Rectal smooth muscle tissue (tissue), 1 donor: ENCODE results near the gene VPS51.

Experiments
- H3K27ac ChIP-seq: one replicate; pipeline ENCODE4 v1.7.0; 2013; ENCODE audit warnings: low read depth, low read length, inconsistent platforms
- H3K27me3 ChIP-seq: one replicate; pipeline ENCODE4 v1.7.0; 2013; ENCODE audit warnings: low read length; ENCODE audit not compliant: control insufficient read depth, insufficient read depth
- H3K36me3 ChIP-seq: one replicate; pipeline ENCODE4 v1.7.0; 2013; ENCODE audit warnings: low read length; ENCODE audit not compliant: control insufficient read depth, insufficient read depth
- H3K4me1 ChIP-seq: one replicate; pipeline ENCODE4 v1.7.0; 2013; ENCODE audit warnings: low read length; ENCODE audit not compliant: control insufficient read depth, insufficient read depth
- H3K4me3 ChIP-seq: one replicate; pipeline ENCODE4 v1.7.0; 2013; ENCODE audit warnings: low read length
- H3K9ac ChIP-seq: one replicate; pipeline ENCODE4 v1.7.0; 2013; ENCODE audit warnings: low read length

VPS51 gene

GRCh38 chr11:65130631-65131416, 34.8 kb downstream of the VPS51 start:
- Histone ChIP-seq H3K27ac (no peak overlapping the region), H3K4me1 (peaks cover 7% of the 10 kb centered on the region), H3K36me3 (peaks cover 58% of the 10 kb centered on the region), H3K9ac (no peak overlapping the region), H3K27me3 (no peaks in the 10 kb centered on the region), H3K4me3 (no peak overlapping the region)

GRCh38 chr11:65131417-65131776, 35.4 kb downstream of the VPS51 start:
- H3K27ac ChIP-seq = no peak overlapping the region
- H3K9ac ChIP-seq = no peak overlapping the region

GRCh38 chr11:65131895-65132237, 35.9 kb downstream of the VPS51 start:
- no peak overlapping the region for H3K9ac ChIP-seq
- peaks cover 52% of the 10 kb centered on the region for H3K36me3 ChIP-seq
- peaks cover 7% of the 10 kb centered on the region for H3K4me1 ChIP-seq
- peak overlapping the region; percentile 97 for H3K4me3 ChIP-seq
- no peaks in the 10 kb centered on the region for H3K27me3 ChIP-seq
- H3K27ac ChIP-seq = no peak overlapping the region

More at GRCh38 chr11:65131417-65131776, 35.4 kb downstream of the VPS51 start:
- peaks cover 56% of the 10 kb centered on the region for H3K36me3 ChIP-seq
- peaks cover 7% of the 10 kb centered on the region for H3K4me1 ChIP-seq
- no peak overlapping the region for H3K4me3 ChIP-seq
- H3K27me3 ChIP-seq = no peaks in the 10 kb centered on the region

- Histone ChIP-seq H3K4me1 (peaks cover 7% of the 10 kb centered on the region), H3K9ac (no peak overlapping the region), H3K27me3 (no peaks in the 10 kb centered on the region), H3K36me3 (peaks cover 50% of the 10 kb centered on the region), H3K4me3 (peak overlapping the region; percentile 97), H3K27ac (no peak overlapping the region)
These were observed 36.4 kb downstream of the VPS51 start for GRCh38 chr11:65132238-65132987.

GRCh38 chr11:65132988-65133700, 37.1 kb downstream of the VPS51 start:
- H3K36me3 ChIP-seq = peaks cover 46% of the 10 kb centered on the region
- H3K4me3 ChIP-seq = peak overlapping the region; percentile 97
- no peaks in the 10 kb centered on the region for H3K27me3 ChIP-seq
- H3K9ac ChIP-seq = no peak overlapping the region
- H3K27ac ChIP-seq = no peak overlapping the region
- peaks cover 7% of the 10 kb centered on the region for H3K4me1 ChIP-seq

- H3K27ac ChIP-seq = peak overlapping the region; percentile 100
- H3K27me3 ChIP-seq = no peaks in the 10 kb centered on the region
- peaks cover 40% of the 10 kb centered on the region for H3K36me3 ChIP-seq
- peak overlapping the region; percentile 95 for H3K9ac ChIP-seq
- peaks cover 7% of the 10 kb centered on the region for H3K4me1 ChIP-seq
- peak overlapping the region; percentile 97 for H3K4me3 ChIP-seq
These were observed 37.7 kb downstream of the VPS51 start for GRCh38 chr11:65133724-65134123.

- peaks cover 7% of the 10 kb centered on the region for H3K4me1 ChIP-seq
- peak within 1 kb of the TSS; percentile 97 for H3K4me3 ChIP-seq
- peaks cover 34% of the 10 kb centered on the region for H3K36me3 ChIP-seq
- H3K27ac ChIP-seq = peak within 1 kb of the TSS; percentile 100
- peak within 1 kb of the TSS; percentile 95 for H3K9ac ChIP-seq
- H3K27me3 ChIP-seq = no peaks in the 10 kb centered on the region
These were observed 38.4 kb downstream of the VPS51 start, which contains the start of gene SYVN1 for GRCh38 chr11:65134240-65134951. Gene SYVN1 (minus strand): TSS chr11:65134519. CDS start chr11:65133601, 918 bp downstream.

GRCh38 chr11:65134952-65135632, 39.1 kb downstream of the VPS51 start:
- Histone ChIP-seq H3K4me1 (peaks cover 7% of the 10 kb centered on the region), H3K27ac (peak overlapping the region; percentile 100), H3K9ac (peak overlapping the region; percentile 95), H3K36me3 (peaks cover 27% of the 10 kb centered on the region), H3K4me3 (peak overlapping the region; percentile 97), H3K27me3 (no peaks in the 10 kb centered on the region)

GRCh38 chr11:65135633-65136145, 39.7 kb downstream of the VPS51 start:
- peak overlapping the region; percentile 50 for H3K9ac ChIP-seq
- peak overlapping the region; percentile 97 for H3K4me3 ChIP-seq
- H3K4me1 ChIP-seq = peaks cover 7% of the 10 kb centered on the region

GRCh38 chr11:65136515-65137096, 40.6 kb downstream of the VPS51 start:
- Histone ChIP-seq H3K9ac (no peak overlapping the region), H3K27ac (no peak overlapping the region), H3K27me3 (no peaks in the 10 kb centered on the region), H3K4me1 (peaks cover 7% of the 10 kb centered on the region), H3K4me3 (no peak overlapping the region), H3K36me3 (peaks cover 14% of the 10 kb centered on the region)

More at GRCh38 chr11:65135633-65136145, 39.7 kb downstream of the VPS51 start:
- Histone ChIP-seq H3K36me3 (peaks cover 23% of the 10 kb centered on the region), H3K27ac (peak overlapping the region; percentile 100), H3K27me3 (no peaks in the 10 kb centered on the region)

- Histone ChIP-seq H3K9ac (no peak overlapping the region), H3K36me3 (no peaks in the 10 kb centered on the region), H3K27ac (no peak overlapping the region), H3K4me3 (no peak overlapping the region), H3K4me1 (no peaks in the 10 kb centered on the region), H3K27me3 (no peaks in the 10 kb centered on the region)
These were observed 46.0 kb downstream of the VPS51 start for GRCh38 chr11:65141896-65142494.
